ENCODE measurements around the gene LDLRAD4.

- TF ChIP-seq CTCF (conservative IDR thresholded peaks at IDR 0.05) (no peak), EZH2 (IDR thresholded peaks at IDR 0.05; ENCODE audit: low read depth) (no peak)
These were observed 53.9 kb downstream of the LDLRAD4 start for GRCh38 chr18:13272416-13272815.

Data from PC-9 (cell line).